ENCODE results near the gene TMEM181.

DNA sequence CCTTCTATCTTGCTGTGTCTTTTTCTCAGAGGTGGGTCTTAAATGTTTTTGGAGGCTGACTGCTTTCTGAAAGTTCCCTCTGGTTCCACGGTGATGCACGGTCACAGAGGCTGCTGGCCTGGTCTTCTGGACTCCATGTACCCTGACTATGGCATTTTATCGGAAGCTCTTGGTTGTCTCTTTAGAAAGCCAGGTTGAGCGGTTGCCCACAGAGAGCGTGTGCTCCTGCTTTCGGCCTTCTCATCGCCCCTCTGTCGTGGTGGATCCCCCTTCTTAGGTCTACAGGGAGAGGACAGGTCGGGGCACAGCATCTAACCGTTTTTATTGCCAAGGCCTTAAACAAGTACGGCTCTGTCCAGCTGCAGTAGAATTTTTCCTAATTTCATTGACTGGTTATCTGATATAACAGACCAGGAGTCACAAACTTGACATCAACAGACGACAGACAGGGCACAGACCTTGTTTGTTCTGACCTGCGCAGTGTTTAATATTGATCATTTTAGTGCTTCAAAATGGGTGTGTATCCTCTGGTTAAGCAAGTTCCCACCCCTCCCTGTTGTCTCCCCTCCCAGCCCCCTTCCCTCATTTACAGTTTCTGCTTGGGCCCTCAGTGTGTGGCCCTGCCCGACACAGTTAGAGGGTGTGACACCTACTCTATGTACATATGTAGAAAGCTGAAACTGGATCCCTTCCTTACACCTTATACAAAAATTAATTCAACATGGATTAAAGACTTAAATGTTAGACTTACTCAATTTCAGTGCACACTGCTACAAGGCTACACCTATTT lies 114.6 kb downstream of the TMEM181 start:
- TF ChIP-seq POLR2A (IDR thresholded peaks at IDR 0.05; ENCODE audit: low read depth) (no peak), EP300 (IDR thresholded peaks at IDR 0.05) (no peak), POLR2AphosphoS5 (IDR thresholded peaks at IDR 0.05) (no peak)
- TF ChIP-seq, protein P1, sequence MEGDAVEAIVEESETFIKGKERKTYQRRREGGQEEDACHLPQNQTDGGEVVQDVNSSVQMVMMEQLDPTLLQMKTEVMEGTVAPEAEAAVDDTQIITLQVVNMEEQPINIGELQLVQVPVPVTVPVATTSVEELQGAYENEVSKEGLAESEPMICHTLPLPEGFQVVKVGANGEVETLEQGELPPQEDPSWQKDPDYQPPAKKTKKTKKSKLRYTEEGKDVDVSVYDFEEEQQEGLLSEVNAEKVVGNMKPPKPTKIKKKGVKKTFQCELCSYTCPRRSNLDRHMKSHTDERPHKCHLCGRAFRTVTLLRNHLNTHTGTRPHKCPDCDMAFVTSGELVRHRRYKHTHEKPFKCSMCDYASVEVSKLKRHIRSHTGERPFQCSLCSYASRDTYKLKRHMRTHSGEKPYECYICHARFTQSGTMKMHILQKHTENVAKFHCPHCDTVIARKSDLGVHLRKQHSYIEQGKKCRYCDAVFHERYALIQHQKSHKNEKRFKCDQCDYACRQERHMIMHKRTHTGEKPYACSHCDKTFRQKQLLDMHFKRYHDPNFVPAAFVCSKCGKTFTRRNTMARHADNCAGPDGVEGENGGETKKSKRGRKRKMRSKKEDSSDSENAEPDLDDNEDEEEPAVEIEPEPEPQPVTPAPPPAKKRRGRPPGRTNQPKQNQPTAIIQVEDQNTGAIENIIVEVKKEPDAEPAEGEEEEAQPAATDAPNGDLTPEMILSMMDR (IDR thresholded peaks at IDR 0.05) = no peak

Data from esophagus muscularis mucosa (tissue), 4 donors.